HG02798 (cell line): ENCODE measurements around the gene GALT.

ENCODE experiments used
- ATAC-seq: cut with Tn5 transposase; IDR thresholded peaks from one replicate; pipeline ENCODE4 v1.9.1; 2021; ENCODE audit warnings: mild to moderate bottlenecking; ENCODE audit not compliant: unreplicated experiment, poor library complexity

The GALT gene

DNA sequence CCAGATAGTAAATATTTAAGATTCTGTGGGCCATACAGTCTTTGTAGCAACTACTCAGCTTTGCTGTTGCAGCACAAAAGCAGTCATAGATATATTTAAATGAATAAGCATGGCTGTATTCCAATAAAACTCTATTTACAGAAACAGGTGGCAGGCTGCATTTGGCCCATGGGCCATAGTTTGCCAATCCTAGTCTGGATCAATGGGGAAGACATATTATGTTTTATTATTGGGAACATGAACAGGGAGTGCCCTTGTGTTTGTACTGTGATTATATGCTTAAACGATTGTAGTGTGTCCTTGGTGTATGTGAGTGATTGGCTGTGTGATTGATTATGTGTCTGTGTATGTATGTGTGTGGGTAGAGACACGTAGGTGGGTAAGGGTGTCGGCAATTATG is 28.0 kb downstream of the GALT start:
- ATAC-seq: no peak

DNA sequence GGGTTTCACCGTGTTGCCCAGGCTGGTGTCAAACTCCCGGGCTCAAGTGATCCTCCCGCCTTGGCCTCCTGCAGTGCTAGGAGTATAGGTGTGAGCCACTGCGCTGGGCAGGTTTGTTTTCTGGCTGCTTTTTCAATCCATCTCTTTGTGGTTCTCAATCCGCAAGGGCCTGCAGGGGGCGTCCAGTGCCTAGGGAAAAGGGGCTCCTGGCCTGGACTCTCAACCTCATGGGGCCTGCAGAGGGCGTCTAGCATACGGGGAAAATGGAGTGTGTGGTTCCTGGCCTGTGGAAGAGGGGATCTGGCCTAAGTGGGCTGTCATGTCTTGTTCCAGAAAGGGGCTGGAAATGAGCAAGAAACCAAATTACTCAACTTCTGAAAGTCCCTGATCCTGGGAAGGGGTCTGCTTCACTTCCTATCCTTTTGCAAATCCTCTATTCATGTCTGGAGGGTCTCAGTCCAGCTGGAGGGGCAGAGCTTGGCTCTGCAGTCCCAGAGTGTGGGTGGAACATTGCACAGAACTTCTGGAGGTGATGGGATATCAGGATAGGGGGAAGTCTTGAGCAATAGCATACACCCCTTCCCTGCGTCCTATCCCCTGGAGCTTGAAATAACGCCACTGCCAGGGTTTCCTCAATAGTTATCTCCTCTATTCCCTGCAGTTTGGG is 28.7 kb downstream of the GALT start:
- ATAC-seq: no peak

DNA sequence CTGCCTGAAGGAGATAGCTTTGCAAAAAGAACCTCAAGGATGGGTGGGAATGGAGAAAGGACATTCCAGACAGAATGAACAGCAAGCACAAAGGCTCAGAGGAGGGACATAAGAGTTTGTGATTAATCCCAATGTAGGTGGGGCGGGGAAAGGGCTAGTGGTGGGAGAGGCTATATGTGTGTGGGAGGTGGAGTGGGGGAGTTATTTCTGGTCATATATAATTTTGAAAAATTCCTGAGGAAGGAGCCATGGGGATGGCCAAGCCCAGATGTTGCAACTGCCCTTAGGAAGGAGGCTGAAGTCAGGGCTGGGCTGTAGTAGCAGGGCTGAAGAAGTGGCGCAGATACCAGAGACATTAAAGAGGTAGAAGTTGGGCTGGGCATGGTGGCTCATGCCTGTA is 29.4 kb downstream of the GALT start:
- ATAC-seq: no peak

DNA sequence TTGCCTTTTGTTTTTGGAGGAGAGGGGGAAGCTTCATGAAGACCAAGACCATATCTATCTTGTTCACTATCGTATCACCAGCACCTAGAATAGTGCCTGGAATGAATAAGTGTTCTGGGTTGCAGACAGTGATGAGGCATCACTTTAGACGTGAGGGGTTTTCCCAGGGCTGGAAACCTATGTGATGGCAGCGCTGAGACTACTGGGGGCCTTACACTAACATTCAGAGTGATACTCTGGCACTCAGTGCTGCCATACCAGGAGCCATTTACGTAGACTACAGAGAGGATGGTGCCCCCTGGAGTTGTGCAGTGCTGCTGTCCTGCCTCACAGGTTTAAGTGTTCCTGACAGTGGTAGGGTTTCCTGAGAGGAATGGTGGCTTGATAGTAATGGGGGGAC is 37.7 kb downstream of the GALT start:
- no peak for ATAC-seq

DNA sequence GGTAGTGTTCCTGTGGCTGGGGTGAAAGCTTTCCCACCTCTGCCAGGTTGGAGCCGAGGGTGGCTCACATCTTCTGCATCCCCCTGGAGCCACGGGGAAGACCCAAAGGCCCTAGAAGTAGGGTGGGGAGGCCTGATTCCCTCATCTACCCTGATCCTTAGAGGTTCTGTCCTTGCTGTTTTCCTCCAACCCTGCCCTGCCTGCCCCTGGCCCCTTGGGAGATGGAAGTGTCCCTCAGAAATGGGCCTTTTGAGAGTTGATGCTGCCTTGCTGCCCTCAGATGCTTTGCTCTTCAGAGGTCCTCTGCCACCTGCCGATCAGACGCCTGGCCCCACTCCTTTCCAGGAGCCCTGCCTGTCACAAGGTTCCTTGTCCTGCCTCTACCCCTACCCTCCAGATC is 38.3 kb downstream of the GALT start:
- ATAC-seq: no peak

DNA sequence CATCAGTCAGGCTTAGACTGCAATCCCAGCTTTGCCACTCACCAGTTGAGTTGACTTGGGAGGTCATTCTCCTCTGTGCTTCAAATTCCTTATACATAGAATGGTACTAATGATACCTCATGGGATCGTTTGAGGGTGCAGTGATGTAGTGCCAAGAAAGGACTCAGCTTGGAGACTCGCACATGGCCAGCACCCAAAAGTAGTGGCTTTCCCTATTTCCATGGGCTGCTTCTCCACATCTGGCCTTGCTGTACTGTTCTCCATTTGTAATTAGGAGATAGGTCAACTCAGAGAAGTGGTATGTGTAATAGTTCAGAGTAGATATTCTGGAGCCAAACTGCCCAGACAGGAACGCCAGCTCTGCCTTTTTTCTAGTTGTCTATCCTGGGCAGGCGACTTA is 39.1 kb downstream of the GALT start:
- no peak for ATAC-seq

DNA sequence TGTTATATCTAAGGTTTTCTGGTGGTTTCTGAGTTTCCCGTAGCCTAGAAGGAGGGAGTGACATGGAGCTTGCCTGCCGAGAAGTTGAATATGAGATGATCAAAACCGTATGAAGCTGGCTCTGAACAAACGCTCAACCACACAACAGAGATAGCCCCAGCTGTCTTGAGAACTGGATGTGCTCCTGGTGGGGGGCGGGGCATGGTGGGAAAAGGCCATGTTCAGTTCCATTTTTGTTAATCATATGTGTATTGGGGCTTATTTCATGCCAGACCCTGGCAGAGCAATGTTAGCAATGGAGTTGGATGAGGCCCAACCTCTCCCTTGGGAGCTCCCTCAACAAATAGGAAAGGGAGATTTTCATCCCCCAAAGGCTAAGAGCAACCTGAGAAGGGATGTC is 39.8 kb downstream of the GALT start:
- no peak for ATAC-seq

DNA sequence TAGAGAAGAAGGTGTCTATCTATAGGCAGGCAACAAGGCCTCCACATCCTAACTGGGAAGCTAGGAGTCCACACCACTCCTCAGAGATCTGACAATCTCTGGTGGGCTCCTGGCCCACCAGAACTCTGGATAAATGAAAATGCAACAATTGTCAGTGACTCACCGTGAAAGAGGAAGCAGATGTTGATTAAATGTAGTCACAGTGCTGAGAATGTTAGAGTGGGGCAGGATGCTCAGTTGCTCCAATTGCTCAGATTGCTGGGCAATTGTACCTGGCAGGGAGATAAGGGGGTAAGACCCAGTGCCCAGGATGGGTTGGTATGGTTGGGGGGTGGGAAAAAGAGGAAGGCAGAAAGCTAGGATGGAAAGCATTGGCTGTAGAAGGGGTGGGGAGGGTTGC is 40.3 kb downstream of the GALT start:
- ATAC-seq: no peak

DNA sequence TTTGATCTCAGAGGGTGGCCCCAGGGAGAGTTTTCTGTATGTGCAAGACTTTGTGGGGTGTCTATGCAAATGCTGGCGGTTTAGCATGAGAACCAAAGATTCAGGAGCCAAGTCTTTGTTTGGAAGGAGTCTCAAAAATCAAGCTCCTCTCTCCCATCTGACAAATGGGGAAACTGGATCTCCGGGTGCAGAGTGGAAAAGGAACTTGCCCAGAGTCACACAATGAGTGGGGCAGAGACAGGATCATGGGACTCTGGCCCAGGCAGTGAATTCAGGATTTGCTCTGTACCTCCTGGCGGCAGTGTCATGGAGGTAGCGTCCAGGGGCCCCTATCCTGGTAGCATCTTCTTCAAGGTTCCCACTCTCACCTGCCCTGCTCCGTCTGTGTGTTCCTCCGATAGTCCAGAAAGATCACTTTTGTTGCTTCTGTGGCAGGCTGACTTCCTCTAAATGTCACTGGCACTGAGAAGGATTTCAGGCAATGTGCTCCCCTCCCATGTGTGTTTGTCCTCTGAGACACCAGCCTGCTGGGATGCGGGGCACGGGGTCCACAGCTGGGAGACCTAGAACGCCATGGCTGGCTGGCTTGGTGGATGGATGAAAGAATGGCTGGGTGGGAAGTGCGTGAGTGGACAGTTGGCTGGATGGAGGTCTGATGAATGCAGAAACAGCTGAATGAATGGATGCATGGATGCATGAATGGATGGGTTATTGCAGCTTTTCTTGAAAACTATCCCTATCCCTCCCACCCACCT is 41.0 kb downstream of the GALT start:
- ATAC-seq: no peak

DNA sequence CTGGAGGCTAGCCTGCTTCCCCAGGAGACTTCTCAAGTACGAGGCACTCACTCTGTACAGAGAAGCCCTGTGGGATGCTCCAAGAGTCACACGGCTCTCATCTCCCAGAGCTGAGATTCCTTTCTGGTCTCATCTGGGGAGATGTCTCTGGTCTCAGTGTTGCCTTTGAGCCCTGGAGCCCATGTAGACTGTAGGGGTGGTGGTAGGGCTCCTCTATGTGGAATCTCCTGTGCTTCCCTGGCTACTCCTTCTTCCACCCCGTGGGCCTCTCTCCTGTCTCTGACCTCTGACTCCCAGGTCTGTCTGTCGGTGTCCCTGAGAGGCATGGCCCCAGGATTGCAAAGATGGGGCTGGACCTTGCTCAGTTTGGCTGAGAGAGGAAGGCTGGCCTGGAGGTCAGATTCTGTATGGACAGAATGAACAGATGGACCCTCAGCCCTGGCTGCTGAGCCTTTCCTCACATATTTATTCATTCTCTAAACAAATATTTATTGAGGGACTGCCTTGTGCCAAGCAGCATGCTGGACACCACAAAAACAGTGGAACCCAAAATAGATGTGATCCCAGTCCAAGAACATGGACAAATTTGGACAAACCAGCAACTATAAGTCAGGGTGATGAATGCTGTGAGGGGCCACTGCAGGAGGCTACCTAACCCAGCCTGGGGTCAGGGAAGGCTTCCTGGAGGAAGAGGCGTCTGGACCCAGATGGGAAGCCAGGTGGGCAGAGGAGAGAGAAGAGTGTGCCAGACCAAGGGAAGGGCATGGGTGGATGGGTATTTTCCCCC is 42.0 kb downstream of the GALT start:
- no peak for ATAC-seq

DNA sequence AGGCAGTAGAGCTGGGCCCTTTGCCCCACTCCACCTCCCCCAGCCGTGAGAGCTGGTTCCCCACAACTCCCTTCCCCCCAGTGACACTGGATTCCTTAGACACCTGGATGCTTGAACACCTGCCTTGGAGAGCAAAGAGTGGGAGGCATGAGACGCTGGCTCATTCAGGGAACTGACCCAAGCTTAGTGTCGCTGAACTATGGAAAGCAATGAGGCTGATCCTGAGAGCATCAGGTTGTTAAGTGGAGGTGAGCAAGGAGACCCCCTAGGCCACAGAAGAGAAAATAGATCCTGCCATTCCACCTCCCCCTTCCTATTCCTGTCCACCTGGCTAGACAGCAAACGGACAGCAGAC is 42.6 kb downstream of the GALT start:
- ATAC-seq: no peak

DNA sequence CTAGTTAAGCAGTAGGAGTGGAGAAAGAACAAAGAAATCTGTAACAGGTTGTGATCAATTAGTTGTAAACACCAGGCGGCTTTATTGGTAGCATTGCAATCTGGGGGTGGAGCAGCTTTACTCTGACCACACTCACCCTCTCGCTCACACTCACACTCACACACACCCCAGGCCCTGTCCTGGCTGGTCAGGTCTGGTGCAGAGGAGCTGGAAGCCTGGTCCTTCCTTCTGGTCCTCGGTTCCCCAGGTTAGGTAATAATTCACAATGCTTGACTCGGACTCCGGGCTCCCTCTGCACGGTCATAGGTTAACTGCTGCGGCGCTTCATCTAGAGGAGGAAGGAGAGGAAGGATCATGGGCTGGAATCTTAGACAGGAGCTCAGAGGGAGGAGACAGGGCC is 43.0 kb downstream of the GALT start:
- no peak for ATAC-seq

DNA sequence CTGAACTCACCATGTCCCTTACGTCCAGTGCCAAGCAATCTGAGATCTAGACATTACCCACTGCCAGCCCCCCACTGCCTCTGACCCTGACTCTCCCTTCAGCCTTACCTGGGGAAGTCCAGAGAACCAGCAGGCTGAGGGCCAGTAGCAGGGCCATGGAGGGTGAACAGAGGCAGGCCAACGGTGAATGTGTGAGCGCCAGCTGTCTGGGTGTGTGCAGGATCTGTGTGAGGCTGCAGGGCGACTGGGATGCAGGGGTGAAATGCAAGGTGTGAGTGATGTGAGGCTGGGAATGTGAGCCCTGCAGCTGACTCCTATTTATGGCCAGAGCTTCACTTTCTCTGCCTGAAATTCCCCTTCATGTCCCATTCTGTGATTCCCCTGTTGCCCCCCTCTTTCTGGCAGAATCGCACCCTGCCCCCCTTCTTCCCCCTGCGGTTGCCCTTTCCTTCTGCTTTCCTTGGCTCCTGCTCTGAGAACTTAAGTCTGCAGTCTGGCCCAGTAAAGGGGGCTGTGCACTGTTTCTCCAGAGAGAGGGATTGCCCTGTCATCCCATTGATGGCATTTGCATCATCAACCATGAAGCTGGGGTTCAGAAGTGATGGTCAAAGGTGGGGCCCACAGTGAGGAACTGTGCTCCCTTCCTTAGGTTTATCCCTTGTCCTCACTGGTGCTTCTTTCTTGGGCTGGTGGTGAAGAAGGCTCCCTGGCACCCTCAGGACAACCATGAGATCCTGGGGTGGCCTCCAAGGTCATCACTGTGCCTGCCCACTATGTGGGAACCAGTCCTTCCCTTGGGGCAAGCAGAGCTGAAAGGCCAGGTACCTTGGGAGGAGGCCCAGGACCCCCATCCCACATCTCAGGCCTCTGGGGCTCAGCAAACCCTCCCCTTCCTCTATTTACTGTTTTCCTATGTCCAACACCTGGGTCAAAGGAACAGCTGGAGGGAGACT is 44.8 kb downstream of the GALT start, which contains the start of gene CCL19:
Gene CCL19, minus strand, starts transcription at position 294 of the 953 bp plus-strand sequence. Its CDS starts 137 bp downstream, at position 157.
- ATAC-seq: no peak

DNA sequence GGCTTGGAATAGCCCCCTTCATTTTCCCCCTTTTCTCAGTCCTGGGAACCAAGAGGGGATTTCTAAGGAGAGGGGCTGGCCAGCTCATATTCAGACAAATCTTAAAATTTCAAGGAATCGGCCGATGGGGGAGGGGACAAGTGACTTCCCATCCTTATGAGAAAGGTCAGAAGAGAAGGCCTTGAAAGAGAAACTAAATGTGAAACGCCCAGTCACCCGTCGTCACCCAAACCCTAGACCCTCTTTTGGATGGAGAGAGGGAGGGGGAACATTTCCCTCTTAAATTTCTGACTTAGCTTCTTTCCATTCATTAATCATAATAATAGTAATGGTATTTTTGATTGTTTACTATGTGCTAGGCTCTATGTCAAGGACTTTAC is 45.5 kb downstream of the GALT start:
- no peak for ATAC-seq

DNA sequence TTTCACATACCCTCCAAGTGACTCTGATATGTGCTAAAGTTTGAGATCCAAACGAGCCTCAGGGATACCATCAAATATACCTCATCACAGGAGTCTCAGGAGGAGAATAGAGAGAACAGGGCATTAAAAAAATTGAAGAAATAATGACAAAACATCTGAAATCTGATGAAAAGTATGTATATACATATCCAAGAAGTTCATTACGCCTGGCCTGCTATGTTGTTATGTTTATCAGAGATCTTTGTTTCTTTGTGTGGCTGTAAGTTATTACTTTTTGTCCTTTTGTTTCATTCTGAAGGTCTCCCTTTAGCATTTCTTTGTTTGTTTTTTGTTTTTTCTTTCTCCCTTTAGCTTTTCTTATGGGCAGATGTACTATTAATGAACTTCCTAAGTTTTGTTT is 47.1 kb downstream of the GALT start:
- no peak for ATAC-seq

DNA sequence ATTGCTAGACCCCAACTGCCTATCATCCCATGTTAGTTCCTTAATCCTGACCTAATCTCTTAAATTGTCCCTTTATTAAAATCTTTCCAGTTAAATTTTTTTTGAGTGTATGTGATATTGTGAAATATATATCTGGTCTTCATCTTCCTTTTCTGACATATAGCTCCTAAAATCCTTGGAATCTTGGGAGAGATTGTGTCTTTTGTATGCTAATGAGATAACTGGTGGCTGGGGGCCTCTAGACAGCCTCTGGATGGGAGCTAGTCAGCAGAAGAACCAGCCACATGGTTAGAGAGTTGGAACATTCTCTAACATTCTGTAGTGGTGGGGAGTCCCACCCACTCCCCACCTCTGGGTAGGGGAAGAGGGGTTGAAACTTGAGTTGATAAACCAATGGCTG is 48.3 kb downstream of the GALT start:
- ATAC-seq: no peak
